ENCODE data around the gene WIPF1.

Gene WIPF1

GRCh38 chr2:174594456-174594855 is 3.1 kb downstream of the WIPF1 start:
- H3K4me1 ChIP-seq (ENCODE audit: control insufficient read depth, insufficient read depth, low read length): no peaks in the 10 kb centered on the region
- TF ChIP-seq PRDM2 (tag by site-specific recombination; IDR thresholded peaks at IDR 0.05; ENCODE audit: borderline replicate concordance) (no peak), ZNF138 (tag by site-specific recombination; IDR thresholded peaks at IDR 0.05; ENCODE audit: borderline replicate concordance) (no peak), ZNF510 (tag by site-specific recombination; IDR thresholded peaks at IDR 0.05; ENCODE audit: insufficient replicate concordance) (no peak), ZFP3 (tag by site-specific recombination; IDR thresholded peaks at IDR 0.05; ENCODE audit: low read depth) (no peak), SP3 (tag by site-specific recombination; IDR thresholded peaks at IDR 0.05) (no peak), PRDM10 (tag by site-specific recombination; IDR thresholded peaks at IDR 0.05) (no peak), ZNF24 (tag by site-specific recombination; IDR thresholded peaks at IDR 0.05) (no peak), HOXC10 (CRISPR knock-in tag; IDR thresholded peaks at IDR 0.05) (no peak), EGR2 (tag by site-specific recombination; IDR thresholded peaks at IDR 0.05; ENCODE audit: low read depth) (no peak), ZSCAN16 (tag by site-specific recombination; IDR thresholded peaks at IDR 0.05) (no peak), ZNF514 (tag by site-specific recombination; IDR thresholded peaks at IDR 0.05) (no peak), WT1 (tag by site-specific recombination; IDR thresholded peaks at IDR 0.05) (no peak), ZNF140 (tag by site-specific recombination; IDR thresholded peaks at IDR 0.05) (no peak), ATF2 (tag by site-specific recombination; IDR thresholded peaks at IDR 0.05; ENCODE audit: low read depth) (no peak), ZBTB17 (tag by site-specific recombination; IDR thresholded peaks at IDR 0.05) (no peak), ZNF747 (tag by site-specific recombination; IDR thresholded peaks at IDR 0.05) (no peak), PRDM1 (tag by site-specific recombination; IDR thresholded peaks at IDR 0.05) (no peak), ZNF423 (tag by site-specific recombination; IDR thresholded peaks at IDR 0.05) (no peak), ZNF792 (tag by site-specific recombination; IDR thresholded peaks at IDR 0.05) (no peak)
- TF ChIP-seq, protein P1, sequence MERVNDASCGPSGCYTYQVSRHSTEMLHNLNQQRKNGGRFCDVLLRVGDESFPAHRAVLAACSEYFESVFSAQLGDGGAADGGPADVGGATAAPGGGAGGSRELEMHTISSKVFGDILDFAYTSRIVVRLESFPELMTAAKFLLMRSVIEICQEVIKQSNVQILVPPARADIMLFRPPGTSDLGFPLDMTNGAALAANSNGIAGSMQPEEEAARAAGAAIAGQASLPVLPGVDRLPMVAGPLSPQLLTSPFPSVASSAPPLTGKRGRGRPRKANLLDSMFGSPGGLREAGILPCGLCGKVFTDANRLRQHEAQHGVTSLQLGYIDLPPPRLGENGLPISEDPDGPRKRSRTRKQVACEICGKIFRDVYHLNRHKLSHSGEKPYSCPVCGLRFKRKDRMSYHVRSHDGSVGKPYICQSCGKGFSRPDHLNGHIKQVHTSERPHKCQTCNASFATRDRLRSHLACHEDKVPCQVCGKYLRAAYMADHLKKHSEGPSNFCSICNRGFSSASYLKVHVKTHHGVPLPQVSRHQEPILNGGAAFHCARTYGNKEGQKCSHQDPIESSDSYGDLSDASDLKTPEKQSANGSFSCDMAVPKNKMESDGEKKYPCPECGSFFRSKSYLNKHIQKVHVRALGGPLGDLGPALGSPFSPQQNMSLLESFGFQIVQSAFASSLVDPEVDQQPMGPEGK (tag by site-specific recombination; IDR thresholded peaks at IDR 0.05): no peak
- POLR2A ChIA-PET: no interaction called here
- no peaks in the 10 kb centered on the region for H3K36me3 ChIP-seq (ENCODE audit: control insufficient read depth in 2 of 2, insufficient read depth in 1 of 2, low read length in 2 of 2)
- H3K9me3 ChIP-seq (ENCODE audit: control insufficient read depth, insufficient read depth, low read depth, low read length): no peaks in the 10 kb centered on the region
- CTCF ChIA-PET: interaction anchor here (1.1 to 1.8 kb wide), 3 partner anchors 11 to 93 kb away, joined by 3 to 5 read pairs (median 4); no protein-coding TSS in a partner anchor
- no peak overlapping the region for H3K4me3 ChIP-seq (ENCODE audit: low read depth, low read length)
- H3K27ac ChIP-seq (ENCODE audit: extremely low read depth, low read depth, low read length): no peak overlapping the region
